ENCODE results near the gene LGI4. TPM values are rescaled to one million over a fixed set of nuclear protein-coding genes. Genes with fewer than 3 reads are reported as not detected.

The LGI4 gene
- total and polyA plus RNA-seq, 4 experiments from 2014 or later, result 0.72 to 0.81 TPM; not detected in 2

DNA sequence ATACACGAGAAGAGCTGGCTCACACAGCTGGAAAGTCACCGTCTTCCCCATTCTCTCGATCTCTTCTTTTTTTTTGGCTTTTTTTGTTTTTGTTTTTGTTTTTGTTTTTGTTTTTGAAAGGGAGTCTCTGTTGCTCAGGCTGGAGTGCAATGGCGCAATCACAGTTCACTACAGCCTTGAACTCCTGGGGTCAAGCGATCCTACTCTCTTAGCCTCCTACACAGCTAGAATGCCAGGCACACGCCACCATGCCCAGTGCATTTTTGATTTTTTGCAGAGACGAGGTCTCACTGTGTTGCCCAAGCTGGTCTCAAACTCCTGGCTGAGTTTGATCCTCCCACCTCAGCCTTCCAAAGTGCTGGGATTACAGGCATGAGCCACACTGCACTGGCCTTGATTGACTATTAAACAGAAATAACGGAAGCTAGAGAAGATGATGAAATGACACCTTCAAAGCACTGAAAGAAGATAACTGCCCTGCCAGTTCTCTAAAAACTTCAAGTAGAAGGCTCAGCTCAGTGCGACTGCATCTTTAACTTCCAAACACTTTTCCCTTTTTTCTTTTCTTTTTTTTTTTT lies 15.2 kb downstream of the LGI4 start:
- H3K27me3 Mint-ChIP-seq, result peaks cover 2 to 4% of the 10 kb centered on the region in 2 donors
- intact Hi-C loops (cut with micrococcal nuclease), result no loop called here
- H3K4me1 Mint-ChIP-seq, result peaks cover 8 to 15% (median 11%) of the 10 kb centered on the region in 4 donors
- no peaks in the 10 kb centered on the region for H3K9me3 Mint-ChIP-seq
- POLR2A ChIA-PET (ENCODE audit: partially characterized antibody), result interaction anchor here (0.6 kb wide), 1 partner anchor 818 kb away, joined by 5 read pairs; no protein-coding TSS in a partner anchor
- CTCF ChIA-PET (ENCODE audit: partially characterized antibody), result interaction anchor here (1.7 kb wide), 1 partner anchor 22 kb away, joined by 3 read pairs; no protein-coding TSS in a partner anchor
- Histone ChIP-seq H3K36me3 (ENCODE audit: insufficient read depth, low read length) (no peaks in the 10 kb centered on the region), H3K9me3 (ENCODE audit: control insufficient read depth in 1 of 2, low read length in 2 of 2) (no peaks in the 10 kb centered on the region), H3K4me1 (ENCODE audit: insufficient read depth, low read length) (peaks cover 13% of the 10 kb centered on the region), H3K4me3 (ENCODE audit: low read length in 2 of 2) (no peak overlapping the region), H3K27ac (ENCODE audit: low read depth, low read length) (no peak overlapping the region), H3K27me3 (ENCODE audit: insufficient read depth, low read length) (no peaks in the 10 kb centered on the region)
- H3K4me3 Mint-ChIP-seq, result no peak overlapping the region
- H3K36me3 Mint-ChIP-seq, result no peaks in the 10 kb centered on the region
- DNase-seq, result no peak
- peak overlapping the region in 1 of 7 donors; percentile 79 for H3K27ac Mint-ChIP-seq

DNA sequence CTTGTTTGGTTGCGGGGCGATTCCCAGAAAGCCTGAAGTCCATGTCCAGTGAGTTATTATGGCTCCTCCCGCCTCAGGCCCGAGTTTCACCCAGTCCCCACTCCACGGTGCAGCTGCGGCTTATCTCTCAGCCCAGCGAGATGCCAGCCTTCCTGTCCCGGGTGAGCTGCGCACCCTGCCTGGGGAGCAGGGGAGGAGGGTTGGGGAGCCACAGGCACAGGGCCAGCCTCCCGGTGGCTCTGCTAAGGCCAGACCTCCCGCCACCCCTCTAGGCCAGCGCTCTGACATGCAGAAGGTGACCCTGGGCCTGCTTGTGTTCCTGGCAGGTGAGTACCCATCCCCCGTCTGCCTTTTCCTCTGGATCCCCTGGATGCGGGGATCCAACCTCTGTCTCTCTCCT lies 15.8 kb downstream of the LGI4 start:
- no peak overlapping the region for H3K27ac Mint-ChIP-seq
- peaks cover 13% of the 10 kb centered on the region for H3K4me1 ChIP-seq (ENCODE audit: insufficient read depth, low read length)
- intact Hi-C loops (cut with micrococcal nuclease), result no loop called here
- no peak overlapping the region for H3K27ac ChIP-seq (ENCODE audit: low read depth, low read length)
- no peak overlapping the region for H3K4me3 ChIP-seq (ENCODE audit: low read length in 2 of 2)
- no peaks in the 10 kb centered on the region for H3K9me3 ChIP-seq (ENCODE audit: control insufficient read depth in 1 of 2, low read length in 2 of 2)
- no peaks in the 10 kb centered on the region for H3K36me3 ChIP-seq (ENCODE audit: insufficient read depth, low read length)
- no peaks in the 10 kb centered on the region for H3K27me3 ChIP-seq (ENCODE audit: insufficient read depth, low read length)
- H3K4me1 Mint-ChIP-seq, result peaks cover 6 to 13% (median 9%) of the 10 kb centered on the region in 4 donors
- H3K27me3 Mint-ChIP-seq, result peaks cover 2 to 7% of the 10 kb centered on the region in 2 donors
- DNase-seq, result no peak
- no peaks in the 10 kb centered on the region for H3K9me3 Mint-ChIP-seq
- H3K4me3 Mint-ChIP-seq, result no peak overlapping the region
- H3K36me3 Mint-ChIP-seq, result no peaks in the 10 kb centered on the region
- CTCF ChIA-PET (ENCODE audit: partially characterized antibody), result interaction anchor here (1.7 kb wide), 1 partner anchor 23 kb away, joined by 3 read pairs; no protein-coding TSS in a partner anchor
- POLR2A ChIA-PET (ENCODE audit: partially characterized antibody), result no interaction called here

DNA sequence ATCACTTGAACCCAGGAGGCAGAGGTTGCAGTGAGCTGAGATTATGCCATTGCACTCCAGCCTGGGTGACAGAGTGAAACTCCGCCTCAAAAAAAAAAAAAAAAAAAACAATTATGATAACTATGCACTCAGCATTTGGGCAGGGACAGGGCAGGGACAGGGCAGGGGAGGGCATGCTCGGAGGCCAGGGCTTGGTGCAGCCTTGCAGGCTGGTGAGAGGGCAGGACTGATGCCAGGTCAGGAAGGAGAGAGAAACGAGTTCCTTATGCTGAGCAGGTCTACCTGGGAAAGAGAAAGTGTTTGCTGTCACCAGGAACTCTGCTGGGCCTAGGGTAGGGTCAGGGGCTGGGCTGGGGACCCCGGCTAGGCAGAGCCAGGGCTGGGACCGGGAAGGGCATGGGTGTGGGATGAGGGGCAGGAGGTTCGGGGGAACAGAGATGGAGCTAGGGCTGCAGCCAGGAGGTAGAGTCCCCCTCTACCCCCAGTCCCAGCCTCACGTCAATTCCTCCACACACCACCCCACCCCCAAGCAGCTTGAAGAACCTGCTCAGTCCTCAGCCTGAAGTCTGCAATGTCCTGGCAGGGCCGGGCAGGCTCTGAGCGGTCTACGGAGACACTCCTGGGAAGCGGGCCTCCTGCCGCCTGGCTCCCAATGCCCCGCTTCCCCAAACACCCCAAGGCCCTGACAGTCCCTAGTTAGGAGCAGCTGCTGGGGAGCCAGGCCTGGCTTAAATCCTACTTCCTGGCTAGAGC lies 16.4 kb downstream of the LGI4 start:
- H3K9me3 Mint-ChIP-seq, result no peaks in the 10 kb centered on the region
- Histone ChIP-seq H3K4me1 (ENCODE audit: insufficient read depth, low read length) (peaks cover 9% of the 10 kb centered on the region), H3K36me3 (ENCODE audit: insufficient read depth, low read length) (no peaks in the 10 kb centered on the region), H3K27ac (ENCODE audit: low read depth, low read length) (no peak overlapping the region), H3K9me3 (ENCODE audit: control insufficient read depth in 1 of 2, low read length in 2 of 2) (no peaks in the 10 kb centered on the region), H3K27me3 (ENCODE audit: insufficient read depth, low read length) (no peaks in the 10 kb centered on the region), H3K4me3 (ENCODE audit: low read length in 2 of 2) (no peak overlapping the region)
- no peak for DNase-seq
- H3K4me1 Mint-ChIP-seq, result peaks cover 4 to 7% (median 5%) of the 10 kb centered on the region in 4 donors
- H3K27ac Mint-ChIP-seq, result peak overlapping the region in 1 of 7 donors; percentile 52
- peaks cover 2 to 7% of the 10 kb centered on the region in 2 donors for H3K27me3 Mint-ChIP-seq
- CTCF ChIA-PET (ENCODE audit: partially characterized antibody), result interaction anchor here (1.7 to 4.8 kb wide), 2 partner anchors 18 to 23 kb away, joined by 3 to 20 read pairs; partner anchors contain the start of gene LGI4
- intact Hi-C loops (cut with micrococcal nuclease), result no loop called here
- POLR2A ChIA-PET (ENCODE audit: partially characterized antibody), result no interaction called here
- no peak overlapping the region for H3K4me3 Mint-ChIP-seq
- no peaks in the 10 kb centered on the region for H3K36me3 Mint-ChIP-seq

DNA sequence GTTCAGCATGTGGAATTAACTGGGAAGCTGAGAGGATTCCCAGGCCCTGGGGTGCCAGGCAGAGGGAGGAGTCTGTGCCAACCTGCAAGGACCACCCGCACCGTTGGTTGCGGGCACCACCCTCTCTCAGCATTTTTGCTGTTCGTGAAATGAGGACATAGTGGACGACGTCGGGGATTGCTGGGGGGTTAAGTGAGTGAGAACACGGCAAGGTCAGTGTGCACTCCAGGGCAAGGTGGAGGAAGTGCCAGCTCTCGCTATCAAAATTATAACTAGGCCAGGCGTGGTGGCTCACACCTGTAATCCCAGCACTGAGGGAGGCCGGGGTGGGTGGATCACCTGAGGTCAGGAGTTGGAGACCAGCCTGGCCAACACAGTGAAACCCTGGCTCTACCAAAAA lies 17.1 kb downstream of the LGI4 start:
- Mint-ChIP-seq H3K27ac (peak overlapping the region in 1 of 7 donors; percentile 42), H3K27me3 (peaks cover 2 to 7% of the 10 kb centered on the region in 2 donors), H3K4me1 (peaks cover 4 to 7% (median 5%) of the 10 kb centered on the region in 4 donors), H3K4me3 (no peak overlapping the region), H3K36me3 (no peaks in the 10 kb centered on the region), H3K9me3 (no peaks in the 10 kb centered on the region)
- H3K4me1 ChIP-seq (ENCODE audit: insufficient read depth, low read length), result peaks cover 9% of the 10 kb centered on the region
- H3K27me3 ChIP-seq (ENCODE audit: insufficient read depth, low read length), result no peaks in the 10 kb centered on the region
- H3K27ac ChIP-seq (ENCODE audit: low read depth, low read length), result no peak overlapping the region
- H3K9me3 ChIP-seq (ENCODE audit: control insufficient read depth in 1 of 2, low read length in 2 of 2), result no peaks in the 10 kb centered on the region
- ChIA-PET CTCF (ENCODE audit: partially characterized antibody) (interaction anchor here (0.8 to 4.8 kb wide), 3 partner anchors 18 to 99 kb away, joined by 3 to 20 read pairs (median 4); partner anchors contain the start of gene LGI4), POLR2A (ENCODE audit: partially characterized antibody) (interaction anchor here (1.8 kb wide), 1 partner anchor 23 kb away, joined by 4 read pairs; no protein-coding TSS in a partner anchor)
- no peak for DNase-seq
- no peaks in the 10 kb centered on the region for H3K36me3 ChIP-seq (ENCODE audit: insufficient read depth, low read length)
- H3K4me3 ChIP-seq (ENCODE audit: low read length in 2 of 2), result no peak overlapping the region
- intact Hi-C loops (cut with micrococcal nuclease), result no loop called here

DNA sequence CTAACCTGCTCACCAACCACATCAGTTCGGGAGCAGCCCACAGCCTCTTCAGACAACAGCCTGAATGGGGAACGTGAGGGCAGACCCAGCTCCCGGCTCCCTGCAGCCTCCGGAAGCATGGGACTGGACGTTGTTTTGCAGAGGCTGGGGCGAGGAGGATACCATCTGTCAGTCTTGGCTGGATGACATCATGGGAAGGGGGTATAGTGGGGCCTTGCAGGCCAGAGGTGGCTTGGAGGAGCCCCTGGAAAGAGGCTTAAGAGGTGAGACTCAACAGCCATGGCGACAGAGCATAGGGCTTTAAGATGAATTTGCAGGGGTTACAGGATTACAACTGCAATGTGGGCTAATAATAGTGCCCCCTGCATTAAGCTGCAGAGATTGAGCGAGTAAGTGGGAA lies 17.7 kb downstream of the LGI4 start:
- peaks cover 4 to 7% (median 5%) of the 10 kb centered on the region in 4 donors for H3K4me1 Mint-ChIP-seq
- Histone ChIP-seq H3K9me3 (ENCODE audit: control insufficient read depth in 1 of 2, low read length in 2 of 2) (no peaks in the 10 kb centered on the region), H3K4me3 (ENCODE audit: low read length in 2 of 2) (no peak overlapping the region), H3K4me1 (ENCODE audit: insufficient read depth, low read length) (peaks cover 9% of the 10 kb centered on the region), H3K27me3 (ENCODE audit: insufficient read depth, low read length) (no peaks in the 10 kb centered on the region), H3K36me3 (ENCODE audit: insufficient read depth, low read length) (no peaks in the 10 kb centered on the region), H3K27ac (ENCODE audit: low read depth, low read length) (no peak overlapping the region)
- no peak overlapping the region for H3K27ac Mint-ChIP-seq
- CTCF ChIA-PET (ENCODE audit: partially characterized antibody), result interaction anchor here (0.8 to 4.8 kb wide), 4 partner anchors 19 to 100 kb away, joined by 3 to 20 read pairs (median 4); partner anchors contain the start of gene LGI4
- no peaks in the 10 kb centered on the region for H3K9me3 Mint-ChIP-seq
- POLR2A ChIA-PET (ENCODE audit: partially characterized antibody), result interaction anchor here (1.8 kb wide), 1 partner anchor 24 kb away, joined by 4 read pairs; no protein-coding TSS in a partner anchor
- intact Hi-C loops (cut with micrococcal nuclease), result no loop called here
- no peaks in the 10 kb centered on the region for H3K36me3 Mint-ChIP-seq
- no peak for DNase-seq
- H3K27me3 Mint-ChIP-seq, result peaks cover 2 to 7% of the 10 kb centered on the region in 2 donors
- no peak overlapping the region for H3K4me3 Mint-ChIP-seq

DNA sequence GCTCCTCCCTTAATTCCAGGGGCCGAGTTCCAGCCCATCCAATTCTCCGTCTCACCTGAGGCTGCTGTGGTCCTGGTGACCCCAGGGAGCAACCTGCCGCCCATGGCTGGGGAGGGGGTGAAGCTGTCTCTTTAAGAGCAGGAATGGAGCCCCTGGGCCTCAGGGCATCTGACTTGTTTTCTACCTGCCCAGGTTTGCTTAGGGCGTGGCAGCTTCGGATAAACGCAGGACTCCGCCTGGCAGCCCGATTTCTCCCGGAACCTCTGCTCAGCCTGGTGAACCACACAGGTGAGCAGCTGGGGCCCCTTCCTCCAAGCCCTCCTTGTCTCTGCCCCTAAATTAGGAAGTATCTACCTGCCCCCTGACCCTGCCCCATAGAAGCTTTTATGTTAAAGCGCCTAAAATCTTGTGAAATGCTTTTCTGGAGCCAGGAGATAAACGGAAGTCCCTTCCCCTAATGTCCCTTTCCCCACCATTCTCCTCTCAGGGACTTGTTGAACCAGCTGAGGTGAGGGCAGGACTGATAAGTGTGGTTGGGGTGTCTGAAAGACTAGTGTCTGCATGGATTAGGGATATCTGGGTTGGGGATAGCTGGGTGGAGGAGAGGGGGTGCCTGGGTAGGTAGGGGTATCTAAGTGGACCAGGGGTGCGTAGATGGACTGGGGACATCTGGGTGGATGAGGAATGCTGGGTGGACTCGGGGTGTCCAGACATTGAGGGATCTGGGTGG lies 18.6 kb downstream of the LGI4 start:
- Mint-ChIP-seq H3K9me3 (no peaks in the 10 kb centered on the region), H3K4me1 (peaks cover 4 to 7% (median 5%) of the 10 kb centered on the region in 4 donors), H3K27me3 (peaks cover 2 to 9% of the 10 kb centered on the region in 2 donors), H3K4me3 (no peak overlapping the region), H3K36me3 (no peaks in the 10 kb centered on the region), H3K27ac (no peak overlapping the region)
- DNase-seq, result no peak
- no peaks in the 10 kb centered on the region for H3K9me3 ChIP-seq (ENCODE audit: control insufficient read depth in 1 of 2, low read length in 2 of 2)
- intact Hi-C loops (cut with micrococcal nuclease), result no loop called here
- ChIA-PET CTCF (ENCODE audit: partially characterized antibody) (interaction anchor here (1.3 to 4.8 kb wide), 5 partner anchors 7 to 45 kb away, joined by 3 to 20 read pairs (median 11); partner anchors contain the start of gene LGI4), POLR2A (ENCODE audit: partially characterized antibody) (interaction anchor here (1.8 kb wide), 1 partner anchor 25 kb away, joined by 4 read pairs; no protein-coding TSS in a partner anchor)
- no peaks in the 10 kb centered on the region for H3K36me3 ChIP-seq (ENCODE audit: insufficient read depth, low read length)
- H3K4me3 ChIP-seq (ENCODE audit: low read length in 2 of 2), result no peak overlapping the region
- H3K27me3 ChIP-seq (ENCODE audit: insufficient read depth, low read length), result no peaks in the 10 kb centered on the region
- H3K27ac ChIP-seq (ENCODE audit: low read depth, low read length), result no peak overlapping the region
- H3K4me1 ChIP-seq (ENCODE audit: insufficient read depth, low read length), result peaks cover 9% of the 10 kb centered on the region

All from CD4-positive, alpha-beta memory T cell (primary cell).